GM19463 (cell line): Measurements from ENCODE around the gene CADPS.
A peak's percentile ranks its signal among the peaks of the same experiment; 100 is the strongest.

Experiments used
- ATAC-seq: cut with Tn5 transposase; IDR thresholded peaks from one replicate; pipeline ENCODE4 v1.9.1; 2021; ENCODE audit warnings: mild to moderate bottlenecking, moderate library complexity; ENCODE audit not compliant: unreplicated experiment

The CADPS gene

DNA sequence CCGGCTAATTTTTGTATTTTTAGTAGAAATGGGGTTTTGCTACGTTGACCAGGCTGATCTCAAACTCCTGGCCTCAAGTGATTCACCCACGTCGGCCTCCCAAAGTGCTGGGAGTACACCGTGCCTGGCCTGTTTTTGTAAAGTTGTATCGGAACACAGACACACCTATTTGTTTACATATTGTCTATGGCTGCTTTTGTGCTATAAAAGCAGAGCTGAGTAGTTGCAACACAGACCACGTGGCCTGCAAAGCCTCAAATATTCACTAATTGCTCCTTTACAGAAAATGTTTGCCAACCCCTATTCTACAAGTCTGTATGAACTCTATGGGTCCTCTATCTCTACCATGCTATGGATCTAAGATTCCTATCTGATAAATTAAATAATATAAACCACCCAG, 175.5 kb downstream of the CADPS start:
- ATAC-seq = no peak

DNA sequence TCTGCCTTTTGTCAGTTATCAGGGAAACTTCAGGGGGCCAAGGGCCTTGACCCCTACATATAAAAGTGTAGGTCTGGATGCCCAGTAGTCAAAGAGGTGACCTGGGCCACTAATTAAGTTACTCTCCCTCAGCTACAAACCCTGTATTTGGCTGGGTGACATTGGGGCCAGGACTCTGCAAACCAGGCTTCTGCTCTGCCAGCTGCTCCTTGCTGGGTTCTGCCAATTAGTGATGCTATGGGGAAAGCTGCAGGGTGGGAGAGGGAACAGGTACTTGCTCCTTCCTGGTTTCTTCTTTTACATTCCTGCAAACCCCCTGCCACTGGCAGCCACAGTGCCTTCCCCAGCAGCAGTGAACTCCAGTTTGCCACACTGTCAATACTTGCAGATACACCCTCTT, 179.2 kb downstream of the CADPS start:
- ATAC-seq = no peak

DNA sequence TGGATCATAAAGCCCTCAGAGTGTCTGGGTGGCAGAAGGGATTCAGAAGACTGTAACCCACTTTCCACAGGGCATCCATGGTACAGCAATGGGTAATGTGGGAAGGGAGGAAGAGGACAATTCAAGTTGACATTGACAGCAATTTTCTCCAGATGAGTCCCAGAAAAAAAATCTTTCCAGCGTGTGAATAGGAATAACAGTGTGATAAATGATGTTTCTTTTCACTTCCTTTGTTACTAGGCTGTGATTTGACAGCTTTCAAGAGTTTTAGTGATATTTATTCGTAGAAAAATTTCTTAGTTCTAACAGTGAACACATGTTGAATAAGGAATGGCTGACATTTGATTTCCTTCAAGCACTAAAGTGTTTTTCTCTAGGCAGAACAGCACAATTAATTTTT, 186.4 kb downstream of the CADPS start:
- ATAC-seq = no peak

DNA sequence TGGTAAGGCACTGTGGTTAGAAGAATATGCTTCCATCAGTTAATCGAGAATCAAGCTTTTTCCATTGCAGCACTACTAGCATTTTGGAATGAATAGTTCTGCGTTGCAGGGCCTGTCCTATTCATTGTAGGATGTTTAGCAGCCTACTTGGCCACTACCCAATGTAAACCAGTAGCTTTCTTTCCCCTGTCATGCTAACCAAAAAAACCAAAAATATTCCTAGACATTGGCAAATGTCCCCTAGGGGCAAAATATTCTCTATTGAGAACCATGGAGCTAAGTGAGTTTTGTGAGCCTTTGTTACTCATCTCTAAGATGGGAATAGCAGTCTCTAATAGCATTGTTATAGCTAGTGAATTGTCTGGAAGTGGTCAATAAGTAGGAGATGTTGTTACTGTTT, 187.2 kb downstream of the CADPS start:
- ATAC-seq = no peak

DNA sequence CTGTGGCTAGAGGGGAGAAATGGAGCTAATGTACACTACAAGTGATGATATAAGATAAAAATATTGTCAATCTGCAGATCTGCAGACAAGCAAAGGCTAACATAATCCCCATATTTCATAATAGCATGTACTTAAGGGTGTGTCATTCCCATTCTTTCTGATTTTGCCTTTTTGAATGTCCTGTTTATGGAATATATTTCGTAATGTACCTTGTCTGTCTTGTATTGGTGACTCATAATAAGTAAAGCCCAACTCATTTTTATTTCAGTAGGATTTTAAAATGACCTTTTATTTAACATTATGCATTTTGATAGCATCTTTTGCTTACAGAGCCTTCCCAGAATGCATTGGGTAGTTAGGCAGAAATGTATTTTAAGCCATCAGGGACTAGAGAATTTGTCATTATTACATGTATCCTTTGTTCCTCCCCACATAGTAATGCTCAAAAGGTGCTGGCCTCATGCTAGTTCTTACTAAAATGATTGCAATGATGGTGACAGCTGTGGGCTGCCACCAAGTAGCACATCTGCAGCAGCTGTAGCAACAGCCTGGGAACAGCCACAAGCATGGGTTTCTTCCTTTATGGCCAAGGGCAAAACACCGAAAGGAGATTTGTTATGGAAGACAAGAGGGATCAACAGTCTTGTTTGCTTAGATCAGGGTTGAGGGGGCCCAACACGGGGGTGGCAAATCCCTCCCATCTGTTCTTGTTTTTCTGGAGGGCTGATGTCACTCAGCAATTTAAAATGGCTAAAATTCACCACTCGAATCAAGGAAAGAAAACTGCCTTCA, 188.5 kb downstream of the CADPS start:
- ATAC-seq = no peak

DNA sequence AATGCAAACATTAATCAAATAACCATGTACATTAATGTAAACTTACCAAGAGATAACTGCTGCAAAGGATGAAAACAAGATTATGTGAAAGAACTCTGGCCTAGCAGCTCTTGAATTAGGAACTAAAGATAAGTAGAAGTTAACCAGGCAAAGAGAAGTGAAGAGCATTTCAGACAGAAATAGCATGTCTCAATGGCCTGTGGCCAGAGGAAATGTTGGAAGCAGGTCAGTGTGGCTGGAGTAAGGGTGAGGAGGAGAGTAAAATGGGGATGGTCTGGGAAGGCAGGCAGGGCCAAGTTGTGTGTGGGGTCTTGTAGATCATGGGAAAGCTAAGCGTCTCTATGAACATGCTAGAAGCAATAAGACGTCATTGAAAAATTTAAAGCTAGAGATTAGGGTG, 192.4 kb downstream of the CADPS start:
- ATAC-seq = no peak

DNA sequence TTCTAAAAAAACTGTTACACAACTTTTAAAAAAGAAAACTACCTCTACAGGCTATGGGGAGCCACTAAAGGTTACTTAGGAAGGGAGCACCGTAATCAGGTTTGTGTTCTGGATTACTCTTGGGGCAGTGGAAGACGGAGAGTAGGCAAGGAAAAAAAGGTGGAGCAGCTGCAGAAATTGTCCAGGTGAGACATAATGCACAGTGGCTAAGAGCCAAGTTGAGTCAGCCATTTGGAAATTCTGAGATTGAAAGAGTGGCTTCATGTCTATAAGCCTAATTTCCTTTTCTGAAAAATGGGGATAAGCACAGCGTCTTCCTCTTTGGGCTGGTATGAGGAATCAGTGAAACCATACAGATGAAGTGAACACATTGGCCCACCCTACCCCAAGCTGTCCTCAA, 195.2 kb downstream of the CADPS start:
- ATAC-seq = no peak

DNA sequence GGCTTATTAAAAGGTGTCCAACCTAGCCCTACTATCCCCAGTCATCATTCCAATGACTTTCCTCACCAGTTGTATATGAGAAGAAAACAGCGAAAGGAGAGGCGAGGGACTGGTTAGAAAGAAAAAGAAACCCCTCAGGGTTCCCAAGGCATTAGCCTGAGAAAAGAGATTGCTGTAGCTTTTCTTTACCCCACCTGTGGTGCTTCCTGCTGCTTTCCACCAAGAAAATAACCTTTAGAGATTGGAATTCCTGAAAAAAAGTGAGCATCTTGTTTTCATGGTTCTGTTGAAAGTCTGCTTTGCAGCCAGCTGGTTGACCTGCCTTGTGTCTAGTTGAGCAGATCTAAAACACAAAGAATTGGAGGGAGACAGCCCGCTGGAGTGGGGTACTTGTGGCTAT, 196.4 kb downstream of the CADPS start:
- no peak for ATAC-seq

DNA sequence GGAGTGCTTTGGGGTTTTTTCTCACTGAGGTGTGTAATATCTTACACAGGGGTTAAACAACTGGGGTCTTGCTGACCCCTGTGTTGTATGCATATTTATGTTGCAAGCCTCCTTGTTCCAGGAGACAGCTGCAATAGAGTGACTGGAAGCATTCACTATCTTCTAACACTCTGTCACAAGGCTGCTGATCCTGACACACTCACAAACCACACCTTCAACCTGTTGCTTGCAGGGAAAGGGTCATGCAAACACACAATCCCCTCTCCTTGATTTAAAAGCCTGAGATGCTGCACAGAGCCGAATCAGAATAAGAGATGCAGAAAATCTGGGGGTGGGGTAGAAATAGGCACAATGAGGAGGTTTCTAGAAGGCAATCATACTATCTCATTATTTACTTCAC, 197.3 kb downstream of the CADPS start:
- ATAC-seq = no peak

DNA sequence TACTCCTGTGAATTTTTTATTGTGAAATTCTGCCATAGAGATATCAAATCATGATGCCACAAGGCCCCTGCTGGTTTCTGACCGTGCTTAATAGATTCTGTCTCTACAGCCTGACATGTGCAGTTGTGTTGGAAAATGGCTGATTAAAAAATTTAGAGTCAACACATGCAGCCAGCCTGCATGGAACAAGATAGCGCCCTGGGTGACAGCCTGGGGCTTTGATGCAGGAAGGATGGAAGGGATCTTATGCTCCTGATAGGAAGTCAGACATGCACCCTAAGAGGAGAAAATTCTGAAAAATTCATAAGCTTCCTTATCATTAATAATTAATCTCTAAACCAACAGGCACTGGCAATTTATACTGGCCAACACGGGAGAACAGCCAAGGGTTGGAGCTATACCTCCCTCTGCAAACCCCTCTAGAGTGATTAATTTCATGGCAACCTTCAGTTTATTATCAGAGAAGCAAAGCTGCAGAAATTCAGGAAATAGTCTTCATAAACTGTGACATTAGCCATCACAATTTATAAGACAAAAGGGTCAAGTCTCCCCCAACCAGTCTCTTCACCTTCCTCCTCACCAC, 198.4 kb downstream of the CADPS start:
- ATAC-seq = no peak

DNA sequence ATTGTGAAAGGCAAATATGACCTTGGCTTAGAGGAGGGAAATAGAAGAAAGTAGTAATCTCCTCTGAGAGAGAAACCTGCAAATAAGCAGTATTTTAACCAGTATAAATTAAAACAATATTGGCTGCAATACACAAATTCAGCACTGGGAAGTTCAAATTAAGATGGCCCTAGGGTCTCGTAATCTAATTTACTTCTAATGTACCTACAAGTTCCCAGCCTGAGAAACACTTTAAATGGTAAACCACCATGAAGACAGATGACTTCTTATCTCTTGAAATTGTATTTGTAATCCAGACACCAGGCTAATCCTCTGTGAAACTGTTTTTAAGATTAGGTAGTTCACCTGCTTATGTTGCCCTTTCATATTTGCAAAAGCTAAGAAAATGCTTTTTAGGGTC, 199.7 kb downstream of the CADPS start:
- no peak for ATAC-seq

DNA sequence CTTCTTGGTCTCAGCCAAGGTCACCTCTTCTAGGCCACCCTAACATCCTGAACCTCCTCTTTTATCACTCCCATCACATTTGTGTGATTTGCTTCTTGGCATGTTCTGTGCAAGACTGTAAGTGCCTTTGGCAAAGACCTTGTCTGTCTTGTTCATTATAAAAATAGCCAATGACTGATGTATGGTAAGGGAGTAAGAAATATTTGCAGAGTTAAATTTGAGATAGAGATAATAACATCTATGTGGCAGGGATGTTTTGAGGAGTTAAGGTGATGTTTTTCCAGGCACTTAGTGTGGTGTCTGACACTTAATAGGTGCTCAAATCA, 202.3 kb downstream of the CADPS start:
- peak; percentile 4 for ATAC-seq

DNA sequence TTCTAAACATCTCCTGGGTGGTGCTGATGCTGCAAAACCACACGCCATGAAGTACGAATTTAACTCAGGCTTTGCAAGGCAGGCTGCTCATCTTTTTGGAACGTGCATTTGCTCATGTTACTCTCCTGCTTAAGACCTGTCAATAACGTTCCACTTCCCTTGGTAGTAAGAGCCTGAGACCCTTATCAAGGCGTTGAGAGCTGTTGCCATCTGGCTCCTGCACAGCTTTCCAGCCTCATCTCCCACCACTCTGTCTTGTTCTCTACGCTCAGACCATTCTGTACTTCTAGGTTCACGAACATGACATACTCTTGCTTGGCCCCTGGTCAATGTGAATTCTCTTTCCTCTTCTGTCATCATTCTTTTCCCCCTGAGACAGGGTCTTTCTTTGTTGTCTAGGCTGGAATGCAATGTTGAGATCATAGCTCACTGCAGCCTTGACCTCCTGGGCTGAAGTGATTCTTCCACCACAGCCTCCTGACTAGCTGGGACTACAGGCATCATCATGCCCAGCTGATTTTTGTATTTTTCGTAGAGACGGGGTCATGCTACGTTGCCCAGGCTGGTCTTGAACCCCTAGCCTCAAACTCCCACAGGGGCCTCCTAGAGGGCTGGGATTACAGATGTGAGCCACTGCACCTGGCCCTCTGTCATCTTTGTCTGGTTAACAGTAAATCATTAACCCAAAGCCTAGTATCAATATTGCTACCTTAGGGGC, 202.8 kb downstream of the CADPS start:
- peak; percentile 88 for ATAC-seq

DNA sequence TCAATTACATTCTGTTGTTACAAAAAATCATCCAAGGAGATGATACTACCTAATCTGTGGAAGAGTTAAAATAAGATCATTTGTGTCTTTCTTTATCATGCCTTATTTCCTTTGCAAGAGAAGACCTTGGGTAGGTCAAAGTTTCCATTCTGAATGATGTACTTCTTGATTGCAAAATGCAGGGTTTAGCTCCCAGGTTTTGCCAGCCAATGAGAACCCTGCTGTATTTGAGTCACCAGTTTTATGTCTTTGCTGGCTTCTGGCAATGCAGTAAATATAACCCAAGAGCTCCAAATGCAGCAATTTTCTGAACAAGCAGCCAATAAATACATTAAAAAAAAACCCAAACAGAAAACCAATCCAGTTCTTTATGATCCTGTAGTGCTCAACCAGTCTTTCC, 204.9 kb downstream of the CADPS start:
- ATAC-seq = no peak

DNA sequence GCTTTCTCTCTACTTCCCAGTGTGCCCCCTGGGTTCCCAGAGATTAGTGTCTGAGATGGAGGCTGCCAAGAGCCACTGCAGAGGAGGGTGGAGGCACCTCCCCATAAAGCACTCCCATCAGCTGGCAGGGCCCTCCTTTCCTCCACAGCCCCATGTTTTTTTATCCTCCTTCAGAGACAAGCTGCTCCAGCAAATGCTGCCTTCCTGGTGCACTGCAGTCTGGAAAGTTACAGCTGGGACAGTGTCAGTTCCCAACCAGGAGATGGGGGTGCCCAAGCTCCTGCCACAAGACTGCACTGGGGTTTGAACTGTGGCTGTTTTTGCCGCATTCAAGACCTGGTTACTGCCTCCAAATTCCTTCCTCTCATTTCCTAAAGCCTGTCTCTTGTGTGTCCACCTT, 206.1 kb downstream of the CADPS start:
- no peak for ATAC-seq

DNA sequence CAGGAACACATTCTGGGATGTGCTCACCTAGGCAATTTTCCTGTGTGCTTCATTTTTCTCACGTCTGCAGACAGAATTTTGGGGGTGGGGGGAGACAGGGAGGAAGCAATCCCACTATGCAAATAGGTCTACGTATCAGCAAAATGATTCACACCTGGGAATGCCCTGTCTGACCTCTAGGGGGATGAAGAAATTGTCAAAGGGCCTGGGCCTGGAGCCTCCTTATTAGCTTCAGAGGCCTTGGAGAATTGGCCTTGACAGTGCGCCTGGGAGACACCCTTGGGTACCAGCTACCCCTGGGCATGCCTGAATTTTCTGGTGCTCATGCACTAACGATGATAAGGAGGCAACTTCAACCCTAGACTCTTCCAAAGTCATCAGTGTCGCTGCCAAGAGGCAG, 207.5 kb downstream of the CADPS start:
- no peak for ATAC-seq

DNA sequence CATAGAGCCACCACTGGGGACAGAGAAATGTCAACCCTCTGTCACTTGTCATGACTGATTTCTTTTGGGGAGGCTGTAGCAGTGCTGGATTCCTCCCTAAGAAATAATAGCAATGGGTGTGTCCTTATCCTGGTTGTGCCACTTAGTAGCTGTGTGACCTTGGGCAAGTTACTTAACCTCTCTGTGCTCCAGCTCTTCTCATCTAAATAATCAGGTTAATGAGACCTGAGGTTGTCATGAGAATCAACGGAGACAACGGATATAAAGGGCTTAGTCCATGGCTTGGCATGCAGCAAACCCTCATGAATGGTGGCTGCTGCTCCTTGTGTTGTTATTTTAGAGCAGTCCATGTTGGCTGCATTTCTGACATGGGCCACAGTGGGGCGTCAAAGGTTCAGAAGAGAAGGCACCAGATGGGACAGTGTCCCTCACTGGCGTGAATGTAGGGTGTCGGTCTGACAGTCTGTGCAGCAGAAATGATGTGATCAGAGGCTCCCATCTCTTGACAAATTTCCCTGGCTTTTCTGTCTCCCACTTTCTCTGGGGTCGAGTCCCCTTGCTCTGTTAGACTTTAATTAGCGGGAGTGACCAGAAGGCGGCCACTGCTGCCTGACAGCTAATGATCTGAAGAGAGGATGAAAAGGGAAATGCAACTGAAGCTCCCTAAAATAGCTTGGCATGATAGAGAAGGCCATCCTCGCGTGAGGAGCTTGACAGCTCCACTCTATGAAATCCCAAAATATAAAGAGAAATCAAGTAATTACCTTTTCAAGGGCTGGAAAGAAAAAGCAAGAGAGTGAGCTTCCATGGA, 209.4 kb downstream of the CADPS start:
- peak; percentile 80 for ATAC-seq

DNA sequence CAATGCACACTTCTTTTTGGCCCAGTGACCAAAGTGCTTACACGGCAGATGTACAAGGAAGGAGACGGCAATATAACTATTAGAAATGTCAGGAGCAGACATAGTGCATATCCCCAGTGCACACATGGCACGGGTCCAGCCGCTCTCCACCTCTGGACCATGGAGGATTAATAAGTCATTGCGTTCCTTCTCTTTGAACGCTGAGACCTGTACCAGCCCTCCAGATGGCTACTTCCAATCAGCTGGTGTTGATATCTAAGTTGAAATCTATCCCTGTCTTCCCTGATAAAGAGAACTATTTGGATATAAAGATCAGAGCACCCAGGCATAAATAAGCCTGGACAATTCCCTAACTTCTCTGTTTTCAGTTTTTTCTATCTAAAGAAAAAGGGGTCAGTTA, 212.5 kb downstream of the CADPS start:
- no peak for ATAC-seq

DNA sequence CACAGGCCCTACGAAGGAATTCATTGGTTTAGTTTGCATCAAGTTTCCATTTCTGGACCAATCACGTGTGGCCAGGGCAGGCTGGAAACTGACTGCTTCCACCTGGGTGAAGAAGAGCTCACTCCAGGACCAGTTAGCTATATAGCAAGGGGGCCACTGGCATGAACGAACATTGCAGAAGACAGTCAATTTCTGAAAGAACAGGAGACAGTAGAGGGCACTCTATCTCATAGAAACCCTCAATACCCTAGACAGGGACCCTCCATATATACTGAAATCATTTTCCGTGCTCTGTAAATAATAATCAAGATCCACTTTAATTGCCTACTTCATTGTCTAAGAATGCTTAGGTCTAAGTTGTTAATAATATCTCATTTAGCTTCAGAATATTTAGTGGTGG, 215.6 kb downstream of the CADPS start:
- ATAC-seq = no peak

DNA sequence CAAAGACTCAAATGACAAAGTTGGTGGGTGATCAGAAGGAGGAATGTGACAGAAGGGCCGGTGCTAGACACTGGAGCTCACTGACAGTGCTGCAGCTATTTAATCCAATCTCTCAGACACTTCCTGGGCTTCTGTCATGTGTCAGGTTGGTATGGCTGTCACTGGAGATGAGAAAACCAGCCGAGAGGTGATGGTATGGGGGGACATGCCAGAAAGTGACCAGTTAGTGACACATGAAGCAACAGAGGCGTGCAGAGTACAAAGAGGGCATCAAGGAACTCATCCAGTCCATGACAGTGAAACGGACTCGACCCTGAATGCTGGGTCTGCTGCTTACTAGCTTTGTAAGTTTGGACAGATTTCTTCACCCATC, 219.5 kb downstream of the CADPS start:
- ATAC-seq = no peak

DNA sequence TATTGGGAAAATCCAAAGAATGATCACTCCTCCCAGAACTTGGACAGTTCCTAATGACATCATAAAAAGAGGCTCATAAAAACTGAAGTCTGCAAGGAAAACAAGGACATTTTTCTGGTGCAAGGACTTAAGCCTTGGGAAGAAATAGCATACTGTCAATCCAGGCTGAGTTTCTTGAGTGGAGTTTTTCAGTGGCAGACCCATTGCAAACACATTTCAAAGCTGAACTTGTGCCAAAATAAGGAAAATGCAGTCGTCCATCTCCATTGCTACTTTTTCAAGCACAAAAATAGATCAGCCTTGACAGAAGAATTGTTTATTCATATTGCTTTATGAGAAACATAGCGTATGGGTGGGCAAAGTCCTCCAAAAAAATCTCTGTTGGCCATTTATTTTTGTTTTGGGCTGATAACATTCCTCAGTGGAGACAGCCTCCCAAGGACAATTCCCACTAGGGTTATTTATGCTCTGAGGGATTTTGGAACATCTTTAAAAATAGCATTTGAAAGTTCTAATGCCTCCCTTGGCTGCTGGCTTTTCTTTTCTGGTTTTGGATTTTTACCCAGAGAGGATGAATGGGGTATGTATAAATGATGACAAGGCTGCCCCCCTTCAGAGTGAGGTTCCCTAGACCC, 220.0 kb downstream of the CADPS start:
- no peak for ATAC-seq
